Measurements from ENCODE around the gene SEC61B. TPM values are rescaled to one million over a fixed set of nuclear protein-coding genes. Genes with fewer than 3 reads are reported as not detected.

SEC61B gene
- total and polyA plus RNA-seq, 10 of the 15 experiments (the other 5 are each of a cell fraction or from before 2014, with no cell fraction given): 108 to 747 (median 301) TPM

DNA sequence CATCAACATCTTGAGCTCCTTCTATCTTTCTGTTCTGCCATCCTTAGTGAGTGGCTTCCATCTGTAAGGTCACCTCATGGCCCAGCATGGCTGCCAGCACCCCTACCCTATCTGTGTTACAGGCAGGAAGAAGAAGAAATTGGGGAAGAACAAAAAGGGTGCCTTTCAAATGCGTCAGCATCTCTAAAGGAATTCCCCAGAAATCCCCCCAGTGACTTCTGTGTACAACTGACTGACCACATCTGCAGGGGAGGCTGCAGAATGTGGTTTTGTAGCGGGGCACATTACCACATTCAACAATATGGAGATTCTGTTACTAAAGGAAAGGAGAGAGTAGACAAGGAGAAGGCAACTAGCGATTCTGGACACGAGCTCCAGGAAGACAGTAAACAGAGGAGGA lies 40.5 kb upstream of the SEC61B start (continued):
- TF ChIP-seq KDM1A (IDR thresholded peaks at IDR 0.05; ENCODE audit: borderline replicate concordance) (no peak), MYB (IDR thresholded peaks at IDR 0.05; ENCODE audit: borderline replicate concordance, low read depth, low read length) (peak; percentile 83), NFYB (IDR thresholded peaks at IDR 0.05; ENCODE audit: insufficient read depth, low read depth, low read length) (no peak), ZNF274 (IDR thresholded peaks at IDR 0.05; ENCODE audit: insufficient read depth, insufficient read length) (no peak), ZSCAN29 (IDR thresholded peaks at IDR 0.05) (peak; percentile 74; the same call in 1 of the 2 replicates), TARDBP (IDR thresholded peaks at IDR 0.05; ENCODE audit: borderline replicate concordance) (peak; percentile 59; the same call in 1 of the 2 replicates), CBX3 (IDR thresholded peaks at IDR 0.05; ENCODE audit: borderline replicate concordance, low read depth) (no peak), PML (IDR thresholded peaks at IDR 0.05; ENCODE audit: low read length) (0 out of 2 replicates have a peak, but pooled peaks have one; percentile 57), NFYA (IDR thresholded peaks at IDR 0.05; ENCODE audit: borderline replicate concordance, low read depth, low read length) (no peak), EP300 (IDR thresholded peaks at IDR 0.05; ENCODE audit: borderline replicate concordance in 1 of 2, control insufficient read depth in 1 of 2, low read depth in 2 of 2, low read length in 2 of 2) (peak; percentile 95 to 99), ZNF217 (IDR thresholded peaks at IDR 0.05) (no peak; the same call in 1 of the 2 replicates), SMAD5 (IDR thresholded peaks at IDR 0.05; ENCODE audit: low read depth) (no peak), CEBPZ (IDR thresholded peaks at IDR 0.05; ENCODE audit: low read depth, low read length) (peak; percentile 82), CBX5 (IDR thresholded peaks at IDR 0.05; ENCODE audit: low read depth) (peak; percentile 89; the same call in 1 of the 2 replicates), ELK1 (IDR thresholded peaks at IDR 0.05; ENCODE audit: low read depth, low read length) (no peak), DPF2 (IDR thresholded peaks at IDR 0.05) (peak; percentile 96), NFIC (IDR thresholded peaks at IDR 0.05; ENCODE audit: low read depth, low read length) (peak; percentile 97), SREBF2 (IDR thresholded peaks at IDR 0.05; ENCODE audit: low read length) (no peak), TCF7 (IDR thresholded peaks at IDR 0.05; ENCODE audit: borderline replicate concordance) (peak; percentile 76), YBX1 (IDR thresholded peaks at IDR 0.05) (no peak), IKZF2 (IDR thresholded peaks at IDR 0.05) (peak; percentile 97 to 98), PKNOX1 (IDR thresholded peaks at IDR 0.05) (peak; percentile 19; the same call in 1 of the 2 replicates), SMC3 (IDR thresholded peaks at IDR 0.05; ENCODE audit: borderline replicate concordance, low read length) (no peak; the same call in 1 of the 2 replicates), NBN (IDR thresholded peaks at IDR 0.05) (peak; percentile 91), TCF12 (IDR thresholded peaks at IDR 0.05; ENCODE audit: low read depth, low read length) (peak; percentile 77), EED (IDR thresholded peaks at IDR 0.05; ENCODE audit: low read depth) (peak; percentile 97), GATAD2B (conservative IDR thresholded peaks at IDR 0.05; ENCODE audit: low read depth) (peak; percentile 88), POU2F2 (IDR thresholded peaks at IDR 0.05; ENCODE audit: borderline replicate concordance, low read depth, low read length) (peak; percentile 84), BACH1 (IDR thresholded peaks at IDR 0.05; ENCODE audit: borderline replicate concordance) (peak; percentile 90; the same call in 1 of the 2 replicates)

Data from GM12878 (cell line).